GM19099 (cell line): ENCODE data around the gene A1CF.

ENCODE experiments used
- POLR2A ChIP-seq: IDR thresholded peaks from 3 replicates; pipeline ENCODE4 v1.6.1; 2011; ENCODE audit warnings: low read depth; ENCODE audit not compliant: insufficient read length; ENCODE audit errors: extremely low read depth

The A1CF gene

GRCh38 chr10:50876429-50876828, 9.0 kb downstream of the A1CF start:
- TF ChIP-seq POLR2A = no peak

- no peak for TF ChIP-seq POLR2A
These were observed 10.7 kb downstream of the A1CF start for GRCh38 chr10:50874723-50875122.

GRCh38 chr10:50866317-50866716, 19.1 kb downstream of the A1CF start:
- no peak for TF ChIP-seq POLR2A

GRCh38 chr10:50862719-50863118, 22.7 kb downstream of the A1CF start:
- TF ChIP-seq POLR2A = no peak

GRCh38 chr10:50861370-50861769, 24.1 kb downstream of the A1CF start:
- no peak for TF ChIP-seq POLR2A

GRCh38 chr10:50857579-50857978, 27.8 kb downstream of the A1CF start:
- TF ChIP-seq POLR2A = no peak

- TF ChIP-seq POLR2A = no peak
These were observed 30.0 kb downstream of the A1CF start for GRCh38 chr10:50855461-50855860.

- TF ChIP-seq POLR2A = no peak
These were observed 30.4 kb downstream of the A1CF start for GRCh38 chr10:50855015-50855414.

- TF ChIP-seq POLR2A = no peak
These were observed 31.9 kb downstream of the A1CF start for GRCh38 chr10:50853557-50853956.

- TF ChIP-seq POLR2A = no peak
These were observed 33.3 kb downstream of the A1CF start for GRCh38 chr10:50851884-50852671.

- TF ChIP-seq POLR2A = no peak
These were observed 34.7 kb downstream of the A1CF start for GRCh38 chr10:50850578-50851230.

- TF ChIP-seq POLR2A = no peak
These were observed 38.7 kb downstream of the A1CF start for GRCh38 chr10:50846753-50847152.

GRCh38 chr10:50837095-50837494, 48.3 kb downstream of the A1CF start:
- no peak for TF ChIP-seq POLR2A

- no peak for TF ChIP-seq POLR2A
These were observed 53.2 kb downstream of the A1CF start for GRCh38 chr10:50832171-50832751.

GRCh38 chr10:50830066-50830465, 55.4 kb downstream of the A1CF start:
- TF ChIP-seq POLR2A = no peak

GRCh38 chr10:50824782-50825181, 60.6 kb downstream of the A1CF start:
- no peak for TF ChIP-seq POLR2A

GRCh38 chr10:50823789-50824188, 61.6 kb downstream of the A1CF start:
- TF ChIP-seq POLR2A = no peak

GRCh38 chr10:50809596-50809995, 75.8 kb downstream of the A1CF start:
- no peak for TF ChIP-seq POLR2A
